WTC11 (cell line): ENCODE measurements around the gene CNTN1. TPM values are rescaled to one million over a fixed set of nuclear protein-coding genes. Genes with fewer than 3 reads are reported as not detected.

Experiments used
- ATAC-seq: fragments of 200-7000 bp; cut with Tn5 transposase; 2 replicates; pipeline ENCODE4 v1.10.0; 2021; ENCODE audit warnings: mild to moderate bottlenecking, moderate library complexity
- CTCF ChIA-PET: fragments of 300-600 bp; sonication (Branson Sonifier 250); formaldehyde crosslinking; loops from one replicate; lab custom pipeline; 2021; ENCODE audit warnings: antibody characterized with exemption; lab: Charles Lee
- POLR2A ChIA-PET: fragments of 350-600 bp; sonication (Branson Sonifier 250); formaldehyde crosslinking; loops from one replicate; lab custom pipeline; 2021; ENCODE audit warnings: antibody characterized with exemption; lab: Charles Lee
- DNase-seq: peaks from one replicate; pipeline ENCODE4 v3.0.0; 2021; ENCODE audit warnings: low spot score
- H3K27ac Mint-ChIP-seq: 2 replicates; pipeline ENCODE4 v1.8.0; 2021; ENCODE audit warnings: mixed read lengths
- H3K27me3 Mint-ChIP-seq: 2 replicates; pipeline ENCODE4 v1.8.0; 2021; ENCODE audit warnings: low read depth, mild to moderate bottlenecking, moderate library complexity, mixed read lengths
- H3K36me3 Mint-ChIP-seq: 2 replicates; pipeline ENCODE4 v1.8.0; 2021; ENCODE audit warnings: mixed read lengths
- H3K4me1 Mint-ChIP-seq: 2 replicates; pipeline ENCODE4 v1.8.0; 2022; ENCODE audit warnings: mixed read lengths
- H3K4me3 Mint-ChIP-seq: 2 replicates; pipeline ENCODE4 v1.8.0; 2021; ENCODE audit warnings: mild to moderate bottlenecking, moderate library complexity, mixed read lengths
- H3K9me3 Mint-ChIP-seq: 2 replicates; pipeline ENCODE4 v1.8.0; 2021; ENCODE audit warnings: mixed read lengths
- CREM ChIP-seq: sonication (generic); formaldehyde crosslinking; IDR thresholded peaks from 2 replicates; pipeline ENCODE4 v1.8.1; 2022; ENCODE audit warnings: mild to moderate bottlenecking, missing genetic modification reagents, moderate library complexity
- ETV6 ChIP-seq: sonication (generic); formaldehyde crosslinking; IDR thresholded peaks from 2 replicates; pipeline ENCODE4 v1.8.1; 2022; ENCODE audit warnings: mild to moderate bottlenecking, missing genetic modification reagents
- GRHL2 ChIP-seq: fragments of 250-450 bp; sonication (Bioruptor Pico); IDR thresholded peaks from 2 replicates; pipeline ENCODE4 v1.8.0; 2022; ENCODE audit warnings: mild to moderate bottlenecking, moderate library complexity; ENCODE audit not compliant: insufficient replicate concordance, severe bottlenecking
- NFE2L1 ChIP-seq: sonication (generic); formaldehyde crosslinking; IDR thresholded peaks from 2 replicates; pipeline ENCODE4 v1.8.1; 2023; ENCODE audit warnings: missing genetic modification reagents
- NR1H2 ChIP-seq: sonication (generic); formaldehyde crosslinking; IDR thresholded peaks from 2 replicates; pipeline ENCODE4 v1.9.0; 2021; ENCODE audit warnings: mild to moderate bottlenecking, moderate library complexity, missing genetic modification reagents
- NR2C2 ChIP-seq: sonication (generic); formaldehyde crosslinking; IDR thresholded peaks from 2 replicates; pipeline ENCODE4 v1.8.0; 2022; ENCODE audit warnings: mild to moderate bottlenecking, missing genetic modification reagents
- NR3C1 ChIP-seq: sonication (generic); formaldehyde crosslinking; conservative IDR thresholded peaks from 2 replicates; pipeline ENCODE4 v1.8.1; 2023; ENCODE audit warnings: low read depth, mild to moderate bottlenecking, missing genetic modification reagents
- RORB ChIP-seq: fragments of 250-450 bp; sonication (Bioruptor Pico); IDR thresholded peaks from 2 replicates; pipeline ENCODE4 v1.9.0; 2021; ENCODE audit warnings: mild to moderate bottlenecking
- SOX15 ChIP-seq: fragments of 250-450 bp; sonication (Bioruptor Pico); IDR thresholded peaks from 2 replicates; pipeline ENCODE4 v1.9.0; 2021; ENCODE audit warnings: mild to moderate bottlenecking
- ZMAT4 ChIP-seq: fragments of 250-450 bp; sonication (Bioruptor Pico); IDR thresholded peaks from 2 replicates; pipeline ENCODE4 v1.9.0; 2021; ENCODE audit warnings: mild to moderate bottlenecking
- ZNF219 ChIP-seq: sonication (generic); formaldehyde crosslinking; IDR thresholded peaks from 2 replicates; pipeline ENCODE4 v1.8.0; 2023; ENCODE audit warnings: missing genetic modification reagents, mild to moderate bottlenecking, borderline replicate concordance
- ZNF396 ChIP-seq: fragments of 250-450 bp; sonication (Bioruptor Pico); IDR thresholded peaks from 2 replicates; pipeline ENCODE4 v1.8.0; 2021; ENCODE audit warnings: mild to moderate bottlenecking, moderate library complexity, borderline replicate concordance
- ZNF423 ChIP-seq: fragments of 250-450 bp; sonication (Bioruptor Pico); IDR thresholded peaks from 2 replicates; pipeline ENCODE4 v2.1.2; 2022; ENCODE audit warnings: mild to moderate bottlenecking, moderate library complexity
- total RNA-seq: library from RNA; stranded (reverse); gene quantifications from 3 replicates; pipeline ENCODE4 v1.2.3, GENCODE V29; 2021
- TF ChIP-seq, protein P1 (sequence below): fragments of 250-450 bp; sonication (Bioruptor Pico); IDR thresholded peaks from 2 replicates; pipeline ENCODE4 v1.9.0; 2021; ENCODE audit warnings: mild to moderate bottlenecking, borderline replicate concordance
- TF ChIP-seq, protein P2 (sequence below): sonication (generic); formaldehyde crosslinking; IDR thresholded peaks from 2 replicates; pipeline ENCODE4 v1.8.1; 2022; ENCODE audit warnings: low read depth, mild to moderate bottlenecking, moderate library complexity, missing genetic modification reagents, borderline replicate concordance
- TF ChIP-seq, protein P3 (sequence below): sonication (generic); formaldehyde crosslinking; IDR thresholded peaks from 2 replicates; pipeline ENCODE4 v1.8.0; 2023; ENCODE audit warnings: missing genetic modification reagents, mild to moderate bottlenecking, borderline replicate concordance
- TF ChIP-seq, protein P4 (sequence below): fragments of 250-450 bp; sonication (Bioruptor Pico); IDR thresholded peaks from 2 replicates; pipeline ENCODE4 v2.1.2; 2022; ENCODE audit warnings: mild to moderate bottlenecking, moderate library complexity
- TF ChIP-seq, protein P5 (sequence below): sonication (generic); formaldehyde crosslinking; IDR thresholded peaks from 2 replicates; pipeline ENCODE4 v1.8.0; 2022; ENCODE audit warnings: missing genetic modification reagents

CNTN1 gene
- total RNA-seq, 1 experiment from 2014 or later: 16.9 TPM

- POLR2A ChIA-PET: no interaction called here
- Mint-ChIP-seq H3K27ac (no peak overlapping the region), H3K27me3 (no peaks in the 10 kb centered on the region), H3K36me3 (peaks cover 2% of the 10 kb centered on the region; the same call in 1 of the 2 replicates), H3K4me1 (0 out of 2 replicates have a peak, but pooled peaks cover 3% of the 10 kb centered on the region), H3K9me3 (peaks cover 14% of the 10 kb centered on the region), H3K4me3 (no peak overlapping the region)
- TF ChIP-seq, protein P1, sequence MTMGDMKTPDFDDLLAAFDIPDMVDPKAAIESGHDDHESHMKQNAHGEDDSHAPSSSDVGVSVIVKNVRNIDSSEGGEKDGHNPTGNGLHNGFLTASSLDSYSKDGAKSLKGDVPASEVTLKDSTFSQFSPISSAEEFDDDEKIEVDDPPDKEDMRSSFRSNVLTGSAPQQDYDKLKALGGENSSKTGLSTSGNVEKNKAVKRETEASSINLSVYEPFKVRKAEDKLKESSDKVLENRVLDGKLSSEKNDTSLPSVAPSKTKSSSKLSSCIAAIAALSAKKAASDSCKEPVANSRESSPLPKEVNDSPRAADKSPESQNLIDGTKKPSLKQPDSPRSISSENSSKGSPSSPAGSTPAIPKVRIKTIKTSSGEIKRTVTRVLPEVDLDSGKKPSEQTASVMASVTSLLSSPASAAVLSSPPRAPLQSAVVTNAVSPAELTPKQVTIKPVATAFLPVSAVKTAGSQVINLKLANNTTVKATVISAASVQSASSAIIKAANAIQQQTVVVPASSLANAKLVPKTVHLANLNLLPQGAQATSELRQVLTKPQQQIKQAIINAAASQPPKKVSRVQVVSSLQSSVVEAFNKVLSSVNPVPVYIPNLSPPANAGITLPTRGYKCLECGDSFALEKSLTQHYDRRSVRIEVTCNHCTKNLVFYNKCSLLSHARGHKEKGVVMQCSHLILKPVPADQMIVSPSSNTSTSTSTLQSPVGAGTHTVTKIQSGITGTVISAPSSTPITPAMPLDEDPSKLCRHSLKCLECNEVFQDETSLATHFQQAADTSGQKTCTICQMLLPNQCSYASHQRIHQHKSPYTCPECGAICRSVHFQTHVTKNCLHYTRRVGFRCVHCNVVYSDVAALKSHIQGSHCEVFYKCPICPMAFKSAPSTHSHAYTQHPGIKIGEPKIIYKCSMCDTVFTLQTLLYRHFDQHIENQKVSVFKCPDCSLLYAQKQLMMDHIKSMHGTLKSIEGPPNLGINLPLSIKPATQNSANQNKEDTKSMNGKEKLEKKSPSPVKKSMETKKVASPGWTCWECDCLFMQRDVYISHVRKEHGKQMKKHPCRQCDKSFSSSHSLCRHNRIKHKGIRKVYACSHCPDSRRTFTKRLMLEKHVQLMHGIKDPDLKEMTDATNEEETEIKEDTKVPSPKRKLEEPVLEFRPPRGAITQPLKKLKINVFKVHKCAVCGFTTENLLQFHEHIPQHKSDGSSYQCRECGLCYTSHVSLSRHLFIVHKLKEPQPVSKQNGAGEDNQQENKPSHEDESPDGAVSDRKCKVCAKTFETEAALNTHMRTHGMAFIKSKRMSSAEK (CRISPR knock-in tag): no peak
- TF ChIP-seq, protein P2, sequence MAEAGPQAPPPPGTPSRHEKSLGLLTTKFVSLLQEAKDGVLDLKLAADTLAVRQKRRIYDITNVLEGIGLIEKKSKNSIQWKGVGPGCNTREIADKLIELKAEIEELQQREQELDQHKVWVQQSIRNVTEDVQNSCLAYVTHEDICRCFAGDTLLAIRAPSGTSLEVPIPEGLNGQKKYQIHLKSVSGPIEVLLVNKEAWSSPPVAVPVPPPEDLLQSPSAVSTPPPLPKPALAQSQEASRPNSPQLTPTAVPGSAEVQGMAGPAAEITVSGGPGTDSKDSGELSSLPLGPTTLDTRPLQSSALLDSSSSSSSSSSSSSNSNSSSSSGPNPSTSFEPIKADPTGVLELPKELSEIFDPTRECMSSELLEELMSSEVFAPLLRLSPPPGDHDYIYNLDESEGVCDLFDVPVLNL (CRISPR knock-in tag): no peak
- TF ChIP-seq SOX15 (no peak), ZNF396 (CRISPR knock-in tag) (no peak), CREM (no peak), ETV6 (CRISPR knock-in tag) (no peak), NFE2L1 (CRISPR knock-in tag) (no peak)
- no peak for ATAC-seq
- CTCF ChIA-PET: no interaction called here
- DNase-seq: no peak
Measured at GRCh38 chr12:40762072-40762471, 69.8 kb downstream of the CNTN1 start.

DNA sequence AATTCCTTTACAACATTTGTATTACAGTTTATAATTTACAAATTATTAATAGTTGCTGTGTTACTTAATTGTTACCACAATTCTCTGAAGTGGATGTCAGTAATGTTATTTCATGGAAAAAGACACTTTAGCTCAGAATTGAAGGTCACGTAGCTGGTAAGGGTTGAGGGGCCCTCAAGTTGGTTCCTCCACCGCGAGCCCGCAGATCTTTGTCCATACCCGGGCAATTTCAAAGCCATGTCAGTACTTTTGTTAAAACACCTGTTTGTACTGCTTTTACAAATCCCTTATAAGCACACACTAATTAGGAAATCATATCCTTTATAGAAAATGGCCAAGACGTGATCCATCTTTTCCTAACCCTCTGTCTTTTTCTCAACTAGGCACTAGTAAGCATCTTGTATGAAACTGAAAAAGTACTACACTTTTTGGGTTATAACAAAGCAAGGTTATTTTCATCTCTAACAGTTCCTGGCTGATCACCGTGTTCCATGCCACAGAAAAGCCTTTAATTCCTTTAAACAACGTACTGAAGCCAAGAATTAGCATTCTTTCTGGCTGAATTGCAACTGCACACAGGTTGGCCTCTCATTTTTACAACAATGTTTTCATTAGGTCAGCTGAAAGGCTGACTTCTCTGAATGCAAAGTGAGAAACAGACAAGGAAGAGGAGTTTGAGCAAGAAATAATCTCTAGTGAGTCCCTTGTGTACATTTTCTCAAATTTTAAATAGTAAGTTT, 76.1 kb downstream of the CNTN1 start:
- ChIA-PET CTCF (no interaction called here), POLR2A (no interaction called here)
- Mint-ChIP-seq H3K27me3 (no peaks in the 10 kb centered on the region), H3K9me3 (peaks cover 5% of the 10 kb centered on the region; the same call in 1 of the 2 replicates), H3K4me3 (no peak overlapping the region), H3K27ac (no peak overlapping the region; the same call in 1 of the 2 replicates), H3K4me1 (peaks cover 3% of the 10 kb centered on the region; the same call in 1 of the 2 replicates), H3K36me3 (no peaks in the 10 kb centered on the region)
- DNase-seq (no peak), ATAC-seq (no peak)
- no peak for TF ChIP-seq ZNF423 (CRISPR knock-in tag)
- TF ChIP-seq RORB: no peak
- TF ChIP-seq GRHL2 (CRISPR knock-in tag): no peak
- TF ChIP-seq, protein P3, sequence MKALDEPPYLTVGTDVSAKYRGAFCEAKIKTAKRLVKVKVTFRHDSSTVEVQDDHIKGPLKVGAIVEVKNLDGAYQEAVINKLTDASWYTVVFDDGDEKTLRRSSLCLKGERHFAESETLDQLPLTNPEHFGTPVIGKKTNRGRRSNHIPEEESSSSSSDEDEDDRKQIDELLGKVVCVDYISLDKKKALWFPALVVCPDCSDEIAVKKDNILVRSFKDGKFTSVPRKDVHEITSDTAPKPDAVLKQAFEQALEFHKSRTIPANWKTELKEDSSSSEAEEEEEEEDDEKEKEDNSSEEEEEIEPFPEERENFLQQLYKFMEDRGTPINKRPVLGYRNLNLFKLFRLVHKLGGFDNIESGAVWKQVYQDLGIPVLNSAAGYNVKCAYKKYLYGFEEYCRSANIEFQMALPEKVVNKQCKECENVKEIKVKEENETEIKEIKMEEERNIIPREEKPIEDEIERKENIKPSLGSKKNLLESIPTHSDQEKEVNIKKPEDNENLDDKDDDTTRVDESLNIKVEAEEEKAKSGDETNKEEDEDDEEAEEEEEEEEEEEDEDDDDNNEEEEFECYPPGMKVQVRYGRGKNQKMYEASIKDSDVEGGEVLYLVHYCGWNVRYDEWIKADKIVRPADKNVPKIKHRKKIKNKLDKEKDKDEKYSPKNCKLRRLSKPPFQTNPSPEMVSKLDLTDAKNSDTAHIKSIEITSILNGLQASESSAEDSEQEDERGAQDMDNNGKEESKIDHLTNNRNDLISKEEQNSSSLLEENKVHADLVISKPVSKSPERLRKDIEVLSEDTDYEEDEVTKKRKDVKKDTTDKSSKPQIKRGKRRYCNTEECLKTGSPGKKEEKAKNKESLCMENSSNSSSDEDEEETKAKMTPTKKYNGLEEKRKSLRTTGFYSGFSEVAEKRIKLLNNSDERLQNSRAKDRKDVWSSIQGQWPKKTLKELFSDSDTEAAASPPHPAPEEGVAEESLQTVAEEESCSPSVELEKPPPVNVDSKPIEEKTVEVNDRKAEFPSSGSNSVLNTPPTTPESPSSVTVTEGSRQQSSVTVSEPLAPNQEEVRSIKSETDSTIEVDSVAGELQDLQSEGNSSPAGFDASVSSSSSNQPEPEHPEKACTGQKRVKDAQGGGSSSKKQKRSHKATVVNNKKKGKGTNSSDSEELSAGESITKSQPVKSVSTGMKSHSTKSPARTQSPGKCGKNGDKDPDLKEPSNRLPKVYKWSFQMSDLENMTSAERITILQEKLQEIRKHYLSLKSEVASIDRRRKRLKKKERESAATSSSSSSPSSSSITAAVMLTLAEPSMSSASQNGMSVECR (CRISPR knock-in tag): no peak
- no peak for TF ChIP-seq ZMAT4 (CRISPR knock-in tag)
- TF ChIP-seq ZNF396 (CRISPR knock-in tag): no peak
- TF ChIP-seq NR3C1 (CRISPR knock-in tag): no peak
- no peak for TF ChIP-seq NR2C2 (CRISPR knock-in tag)
- TF ChIP-seq, protein P4, sequence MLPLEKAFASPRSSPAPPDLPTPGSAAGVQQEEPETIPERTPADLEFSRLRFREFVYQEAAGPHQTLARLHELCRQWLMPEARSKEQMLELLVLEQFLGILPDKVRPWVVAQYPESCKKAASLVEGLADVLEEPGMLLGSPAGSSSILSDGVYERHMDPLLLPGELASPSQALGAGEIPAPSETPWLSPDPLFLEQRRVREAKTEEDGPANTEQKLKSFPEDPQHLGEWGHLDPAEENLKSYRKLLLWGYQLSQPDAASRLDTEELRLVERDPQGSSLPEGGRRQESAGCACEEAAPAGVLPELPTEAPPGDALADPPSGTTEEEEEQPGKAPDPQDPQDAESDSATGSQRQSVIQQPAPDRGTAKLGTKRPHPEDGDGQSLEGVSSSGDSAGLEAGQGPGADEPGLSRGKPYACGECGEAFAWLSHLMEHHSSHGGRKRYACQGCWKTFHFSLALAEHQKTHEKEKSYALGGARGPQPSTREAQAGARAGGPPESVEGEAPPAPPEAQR (CRISPR knock-in tag): no peak
- TF ChIP-seq NR1H2 (CRISPR knock-in tag): no peak
- no peak for TF ChIP-seq ZNF219 (CRISPR knock-in tag)
- TF ChIP-seq, protein P5, sequence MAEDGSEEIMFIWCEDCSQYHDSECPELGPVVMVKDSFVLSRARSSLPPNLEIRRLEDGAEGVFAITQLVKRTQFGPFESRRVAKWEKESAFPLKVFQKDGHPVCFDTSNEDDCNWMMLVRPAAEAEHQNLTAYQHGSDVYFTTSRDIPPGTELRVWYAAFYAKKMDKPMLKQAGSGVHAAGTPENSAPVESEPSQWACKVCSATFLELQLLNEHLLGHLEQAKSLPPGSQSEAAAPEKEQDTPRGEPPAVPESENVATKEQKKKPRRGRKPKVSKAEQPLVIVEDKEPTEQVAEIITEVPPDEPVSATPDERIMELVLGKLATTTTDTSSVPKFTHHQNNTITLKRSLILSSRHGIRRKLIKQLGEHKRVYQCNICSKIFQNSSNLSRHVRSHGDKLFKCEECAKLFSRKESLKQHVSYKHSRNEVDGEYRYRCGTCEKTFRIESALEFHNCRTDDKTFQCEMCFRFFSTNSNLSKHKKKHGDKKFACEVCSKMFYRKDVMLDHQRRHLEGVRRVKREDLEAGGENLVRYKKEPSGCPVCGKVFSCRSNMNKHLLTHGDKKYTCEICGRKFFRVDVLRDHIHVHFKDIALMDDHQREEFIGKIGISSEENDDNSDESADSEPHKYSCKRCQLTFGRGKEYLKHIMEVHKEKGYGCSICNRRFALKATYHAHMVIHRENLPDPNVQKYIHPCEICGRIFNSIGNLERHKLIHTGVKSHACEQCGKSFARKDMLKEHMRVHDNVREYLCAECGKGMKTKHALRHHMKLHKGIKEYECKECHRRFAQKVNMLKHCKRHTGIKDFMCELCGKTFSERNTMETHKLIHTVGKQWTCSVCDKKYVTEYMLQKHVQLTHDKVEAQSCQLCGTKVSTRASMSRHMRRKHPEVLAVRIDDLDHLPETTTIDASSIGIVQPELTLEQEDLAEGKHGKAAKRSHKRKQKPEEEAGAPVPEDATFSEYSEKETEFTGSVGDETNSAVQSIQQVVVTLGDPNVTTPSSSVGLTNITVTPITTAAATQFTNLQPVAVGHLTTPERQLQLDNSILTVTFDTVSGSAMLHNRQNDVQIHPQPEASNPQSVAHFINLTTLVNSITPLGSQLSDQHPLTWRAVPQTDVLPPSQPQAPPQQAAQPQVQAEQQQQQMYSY (CRISPR knock-in tag): no peak
